ENCODE measurements around the gene PEAK1.

The PEAK1 gene

DNA sequence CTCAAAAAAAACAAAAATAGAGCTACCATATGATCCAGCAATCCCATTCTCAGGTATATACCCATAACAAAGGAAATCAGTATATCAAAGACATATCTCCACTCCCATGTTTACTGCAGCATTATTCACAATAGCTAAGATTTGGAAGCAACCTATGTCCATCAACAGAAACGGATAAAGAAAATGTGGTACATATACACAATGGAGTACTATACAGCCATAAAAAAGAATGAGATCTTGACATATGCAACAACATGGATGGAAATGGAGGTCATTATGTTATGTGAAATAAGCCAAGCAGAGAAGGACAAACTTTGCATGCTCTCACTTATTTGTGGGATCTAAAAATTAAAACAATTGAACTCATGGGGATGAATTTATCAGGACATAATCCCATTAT is 19.6 kb downstream of the PEAK1 start:
- H3K79me2 ChIP-seq (ENCODE audit: insufficient read depth, low read depth) = no peaks in the 10 kb centered on the region

DNA sequence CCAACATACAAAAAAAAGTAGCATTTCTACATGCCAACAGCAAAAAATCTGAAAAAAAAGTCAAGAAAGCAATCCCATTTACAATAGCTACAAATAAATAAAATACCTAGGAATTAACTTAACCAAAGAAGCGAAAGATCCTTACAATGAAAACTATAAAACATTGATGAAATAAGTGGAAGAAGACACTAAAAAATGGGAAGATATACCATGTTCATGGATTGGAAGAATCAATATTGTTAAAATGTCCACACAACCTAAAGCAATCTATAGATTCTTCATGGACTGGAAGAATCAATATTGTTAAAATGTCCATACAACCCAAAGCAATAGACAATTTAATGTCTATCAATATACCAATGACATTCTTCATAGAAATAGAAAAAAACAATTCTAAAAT is 21.0 kb downstream of the PEAK1 start:
- TF ChIP-seq, protein P1, sequence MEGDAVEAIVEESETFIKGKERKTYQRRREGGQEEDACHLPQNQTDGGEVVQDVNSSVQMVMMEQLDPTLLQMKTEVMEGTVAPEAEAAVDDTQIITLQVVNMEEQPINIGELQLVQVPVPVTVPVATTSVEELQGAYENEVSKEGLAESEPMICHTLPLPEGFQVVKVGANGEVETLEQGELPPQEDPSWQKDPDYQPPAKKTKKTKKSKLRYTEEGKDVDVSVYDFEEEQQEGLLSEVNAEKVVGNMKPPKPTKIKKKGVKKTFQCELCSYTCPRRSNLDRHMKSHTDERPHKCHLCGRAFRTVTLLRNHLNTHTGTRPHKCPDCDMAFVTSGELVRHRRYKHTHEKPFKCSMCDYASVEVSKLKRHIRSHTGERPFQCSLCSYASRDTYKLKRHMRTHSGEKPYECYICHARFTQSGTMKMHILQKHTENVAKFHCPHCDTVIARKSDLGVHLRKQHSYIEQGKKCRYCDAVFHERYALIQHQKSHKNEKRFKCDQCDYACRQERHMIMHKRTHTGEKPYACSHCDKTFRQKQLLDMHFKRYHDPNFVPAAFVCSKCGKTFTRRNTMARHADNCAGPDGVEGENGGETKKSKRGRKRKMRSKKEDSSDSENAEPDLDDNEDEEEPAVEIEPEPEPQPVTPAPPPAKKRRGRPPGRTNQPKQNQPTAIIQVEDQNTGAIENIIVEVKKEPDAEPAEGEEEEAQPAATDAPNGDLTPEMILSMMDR (conservative IDR thresholded peaks at IDR 0.05; ENCODE audit: low read depth, low read length) = no peak
- no peaks in the 10 kb centered on the region for H3K79me2 ChIP-seq (ENCODE audit: insufficient read depth, low read depth)
- H4K20me1 ChIP-seq (ENCODE audit: insufficient read depth) = no peaks in the 10 kb centered on the region

More for the DNA sequence above, 19.6 kb downstream of the PEAK1 start:
- Histone ChIP-seq H3K4me2 (no peak overlapping the region), H2AFZ (ENCODE audit: low read depth) (no peak overlapping the region), H4K20me1 (ENCODE audit: insufficient read depth) (no peaks in the 10 kb centered on the region), H3K36me3 (ENCODE audit: insufficient read depth) (no peaks in the 10 kb centered on the region), H3K4me3 (IDR thresholded peaks at IDR 0.05; ENCODE audit: insufficient read depth, low read depth, low read length) (no peak overlapping the region), H3K27ac (no peak overlapping the region), H3K9ac (no peak overlapping the region), H3K4me1 (ENCODE audit: low read depth, poor library complexity, severe bottlenecking) (no peaks in the 10 kb centered on the region), H3K27me3 (ENCODE audit: insufficient read depth, low read depth) (no peaks in the 10 kb centered on the region)
- TF ChIP-seq, protein P1 (conservative IDR thresholded peaks at IDR 0.05; ENCODE audit: low read depth, low read length) = no peak

DNA sequence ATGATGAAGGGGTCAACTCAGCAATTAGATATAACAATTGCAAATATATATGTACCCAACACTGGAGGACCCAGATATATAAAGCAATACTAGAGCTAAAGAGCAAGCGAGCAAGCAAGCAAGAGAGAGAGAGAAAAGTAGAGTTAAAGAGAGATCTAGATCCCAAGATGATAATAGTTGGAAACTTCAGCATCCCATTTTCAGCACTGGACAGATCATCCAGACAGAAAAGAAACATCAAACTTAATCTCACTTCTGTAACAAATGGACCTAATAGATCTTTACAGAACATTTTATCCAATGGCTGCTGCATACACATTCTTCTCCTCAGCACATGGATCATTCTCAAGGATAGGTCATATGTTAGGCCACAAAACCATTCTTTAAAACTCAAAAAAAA is 23.2 kb downstream of the PEAK1 start:
- Histone ChIP-seq H4K20me1 (ENCODE audit: insufficient read depth) (no peaks in the 10 kb centered on the region), H3K27me3 (ENCODE audit: insufficient read depth, low read depth) (no peaks in the 10 kb centered on the region), H3K79me2 (ENCODE audit: insufficient read depth, low read depth) (no peaks in the 10 kb centered on the region)

More for the DNA sequence above, 21.0 kb downstream of the PEAK1 start:
- Histone ChIP-seq H3K4me3 (IDR thresholded peaks at IDR 0.05; ENCODE audit: insufficient read depth, low read depth, low read length) (no peak overlapping the region), H3K36me3 (ENCODE audit: insufficient read depth) (no peaks in the 10 kb centered on the region), H2AFZ (ENCODE audit: low read depth) (no peak overlapping the region), H3K27ac (no peak overlapping the region), H3K4me2 (no peak overlapping the region), H3K27me3 (ENCODE audit: insufficient read depth, low read depth) (no peaks in the 10 kb centered on the region), H3K4me1 (ENCODE audit: low read depth, poor library complexity, severe bottlenecking) (no peaks in the 10 kb centered on the region), H3K9ac (no peak overlapping the region)

DNA sequence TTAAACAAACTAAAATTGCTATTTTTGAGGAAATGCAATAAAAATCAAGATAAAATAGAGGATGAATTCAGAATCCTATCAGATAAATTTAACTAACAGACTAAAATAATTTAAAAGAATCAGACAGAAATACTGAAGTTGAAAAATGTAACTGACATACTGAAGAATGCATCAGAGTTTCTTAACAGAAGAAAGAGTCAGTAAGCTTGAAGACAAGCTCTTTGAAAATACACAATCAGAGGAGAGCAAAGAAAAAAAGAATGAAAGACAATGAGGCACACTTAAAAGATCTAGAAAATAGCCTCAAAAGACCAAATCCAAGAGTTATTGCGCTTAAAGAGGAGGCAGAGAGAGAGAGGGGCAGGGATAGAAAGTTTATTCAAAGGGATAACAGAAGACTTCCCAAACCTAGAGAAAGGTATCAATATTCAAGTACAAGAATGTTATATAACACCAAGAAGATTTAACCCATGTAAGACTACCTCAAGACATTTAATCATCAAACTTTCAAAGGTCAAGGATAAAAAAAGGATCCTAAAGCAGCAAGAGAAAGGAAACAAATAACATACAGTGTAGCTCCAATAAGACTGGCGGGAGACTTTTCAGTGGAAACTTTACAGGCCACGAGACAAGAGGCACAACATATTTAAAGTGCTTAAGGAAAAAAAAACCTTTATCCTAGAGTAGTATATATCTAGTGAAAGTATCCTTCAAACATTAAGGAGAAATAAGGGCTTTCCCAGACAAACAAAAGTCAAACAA is 24.7 kb downstream of the PEAK1 start:
- Histone ChIP-seq H2AFZ (ENCODE audit: low read depth) (no peak overlapping the region), H3K4me1 (ENCODE audit: low read depth, poor library complexity, severe bottlenecking) (no peaks in the 10 kb centered on the region), H3K4me3 (IDR thresholded peaks at IDR 0.05; ENCODE audit: insufficient read depth, low read depth, low read length) (no peak overlapping the region), H3K9ac (no peak overlapping the region), H3K27ac (no peak overlapping the region), H3K36me3 (ENCODE audit: insufficient read depth) (no peaks in the 10 kb centered on the region), H3K27me3 (ENCODE audit: insufficient read depth, low read depth) (no peaks in the 10 kb centered on the region), H3K4me2 (no peak overlapping the region), H4K20me1 (ENCODE audit: insufficient read depth) (no peaks in the 10 kb centered on the region), H3K79me2 (ENCODE audit: insufficient read depth, low read depth) (no peaks in the 10 kb centered on the region)
- TF ChIP-seq, protein P1 (conservative IDR thresholded peaks at IDR 0.05; ENCODE audit: low read depth, low read length) = no peak

More for the DNA sequence above, 23.2 kb downstream of the PEAK1 start:
- H3K36me3 ChIP-seq (ENCODE audit: insufficient read depth) = no peaks in the 10 kb centered on the region
- no peak overlapping the region for H3K9ac ChIP-seq
- TF ChIP-seq, protein P1 (conservative IDR thresholded peaks at IDR 0.05; ENCODE audit: low read depth, low read length) = no peak
- H3K4me2 ChIP-seq = no peak overlapping the region
- no peaks in the 10 kb centered on the region for H3K4me1 ChIP-seq (ENCODE audit: low read depth, poor library complexity, severe bottlenecking)
- H3K27ac ChIP-seq = no peak overlapping the region
- no peak overlapping the region for H3K4me3 ChIP-seq (IDR thresholded peaks at IDR 0.05; ENCODE audit: insufficient read depth, low read depth, low read length)
- no peak overlapping the region for H2AFZ ChIP-seq (ENCODE audit: low read depth)

All from KMS-11 (cell line).